PC-9 (cell line): ENCODE results near the gene MID2.

ENCODE experiments used
- CTCF ChIP-seq: fragments of 200-600 bp; sonication (generic); conservative IDR thresholded peaks from 2 replicates; pipeline ENCODE4 v1.6.1; 2017; ENCODE audit warnings: mixed run types, antibody characterized with exemption, mild to moderate bottlenecking, moderate library complexity
- EZH2 ChIP-seq: fragments of 200-600 bp; sonication (generic); IDR thresholded peaks from 2 replicates; pipeline ENCODE4 v1.8.0; 2017; ENCODE audit warnings: antibody characterized with exemption, low read depth

- TF ChIP-seq CTCF (no peak), EZH2 (no peak)
Observed at GRCh38 chrX:107829878-107830277, 4.2 kb downstream of the MID2 start.
